Measurements from ENCODE around the gene MXRA8. TPM values are rescaled to one million over a fixed set of nuclear protein-coding genes. Genes with fewer than 3 reads are reported as not detected.
A peak's percentile ranks its signal among the peaks of the same experiment; 100 is the strongest.
"Not testable (repeated sequence)": the region's sequence is repeated elsewhere in the genome, so short reads cannot be mapped to it uniquely, and the experiment has no call there.

Gene MXRA8, protein sequence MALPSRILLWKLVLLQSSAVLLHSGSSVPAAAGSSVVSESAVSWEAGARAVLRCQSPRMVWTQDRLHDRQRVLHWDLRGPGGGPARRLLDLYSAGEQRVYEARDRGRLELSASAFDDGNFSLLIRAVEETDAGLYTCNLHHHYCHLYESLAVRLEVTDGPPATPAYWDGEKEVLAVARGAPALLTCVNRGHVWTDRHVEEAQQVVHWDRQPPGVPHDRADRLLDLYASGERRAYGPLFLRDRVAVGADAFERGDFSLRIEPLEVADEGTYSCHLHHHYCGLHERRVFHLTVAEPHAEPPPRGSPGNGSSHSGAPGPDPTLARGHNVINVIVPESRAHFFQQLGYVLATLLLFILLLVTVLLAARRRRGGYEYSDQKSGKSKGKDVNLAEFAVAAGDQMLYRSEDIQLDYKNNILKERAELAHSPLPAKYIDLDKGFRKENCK
- not detected in 2 replicates for total RNA-seq (2014; rRNA removed; shearing (Covaris generic))
- polyA plus RNA-seq (2014; cell fraction: nucleus; rRNA removed): not detected in 2 replicates

DNA sequence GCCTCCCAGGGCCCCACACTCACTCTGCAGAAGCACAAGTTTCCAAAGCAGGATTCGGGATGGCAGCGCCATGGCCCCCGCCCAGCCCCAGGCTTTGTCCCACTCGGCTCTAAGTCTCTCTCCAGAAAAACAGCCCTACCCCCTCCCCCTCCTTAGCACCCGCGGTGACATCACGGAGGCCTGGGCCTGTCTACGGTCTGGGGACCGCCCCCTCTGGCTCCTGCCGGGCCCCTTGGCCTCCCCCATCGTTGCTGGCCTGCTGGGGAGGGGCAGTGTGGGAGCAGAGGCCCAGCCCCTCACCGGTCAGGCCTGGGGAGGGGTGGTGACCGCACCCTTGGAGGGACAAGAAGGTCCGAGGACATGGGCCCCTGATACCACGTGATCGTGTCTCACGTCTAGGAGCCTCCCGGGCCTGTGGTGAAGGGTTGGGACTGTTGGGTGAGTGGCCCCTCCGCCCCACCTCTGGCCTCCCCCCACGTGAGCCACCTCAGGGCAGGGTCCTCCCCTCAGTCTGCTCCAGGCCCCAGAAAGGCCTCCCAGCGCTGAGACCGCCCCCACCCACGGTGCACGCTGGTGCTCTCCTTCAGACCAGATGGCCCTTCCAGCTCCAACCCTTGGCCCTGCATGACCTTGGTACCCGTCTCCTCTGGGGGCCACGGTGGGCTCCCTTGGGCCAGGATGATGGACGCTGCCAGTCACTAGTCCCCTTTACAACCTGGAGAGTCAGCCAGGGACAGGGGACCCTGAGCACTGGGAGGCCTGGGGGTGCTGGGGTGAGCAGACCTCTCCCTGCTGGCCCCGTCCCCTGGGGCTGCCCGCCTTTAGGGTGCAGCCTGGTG, at the start of gene MXRA8:
TSS of gene MXRA8 (minus strand) at position 123 of the 839 bp plus-strand sequence. CDS start at position 72, 51 bp downstream.
- no peak for DNase-seq (ENCODE audit: extremely low read depth, low read depth)

DNA sequence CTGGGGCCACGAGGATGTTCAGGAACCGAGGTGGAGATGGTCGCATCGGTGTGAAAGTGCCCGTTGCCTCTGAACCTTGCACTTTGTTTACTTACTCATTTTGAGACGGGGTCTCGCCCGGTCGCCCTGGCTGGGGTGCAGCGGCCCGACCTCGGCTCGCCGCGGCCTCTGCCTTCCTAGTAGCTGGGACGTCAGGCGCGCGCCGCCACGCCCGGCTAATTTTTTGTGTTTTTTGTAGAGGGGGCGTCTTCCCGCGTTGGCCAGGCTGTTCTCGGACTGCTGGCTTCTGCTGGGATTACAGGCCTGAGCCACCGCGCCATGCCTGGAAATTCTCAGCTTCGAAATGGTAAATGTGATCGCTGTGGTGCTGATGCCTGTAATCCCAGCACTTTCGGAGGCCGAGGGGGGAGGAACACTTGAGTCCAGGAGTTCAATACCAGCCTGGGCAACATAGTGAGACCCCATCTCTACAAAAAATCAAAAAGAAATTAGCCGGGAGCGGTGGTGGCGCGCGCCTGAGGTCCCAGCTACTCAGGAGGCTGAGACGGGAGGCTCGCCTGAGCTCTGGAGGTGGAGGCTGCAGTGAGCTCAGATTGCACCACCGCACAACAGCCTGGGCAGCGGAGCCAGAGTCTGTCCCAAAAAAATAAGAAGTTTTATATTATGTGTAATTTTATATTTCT, 49.4 kb upstream of the MXRA8 start:
- no peak for DNase-seq (ENCODE audit: extremely low read depth, low read depth)

GRCh38 chr1:1406821-1407635, 48.7 kb upstream of the MXRA8 start, which contains the start of gene MRPL20:
TSS of gene MRPL20 (minus strand) at chr1:1407293. CDS start at chr1:1407217, 76 bp downstream.
- DNase-seq (ENCODE audit: extremely low read depth, low read depth): peak; percentile 79

DNA sequence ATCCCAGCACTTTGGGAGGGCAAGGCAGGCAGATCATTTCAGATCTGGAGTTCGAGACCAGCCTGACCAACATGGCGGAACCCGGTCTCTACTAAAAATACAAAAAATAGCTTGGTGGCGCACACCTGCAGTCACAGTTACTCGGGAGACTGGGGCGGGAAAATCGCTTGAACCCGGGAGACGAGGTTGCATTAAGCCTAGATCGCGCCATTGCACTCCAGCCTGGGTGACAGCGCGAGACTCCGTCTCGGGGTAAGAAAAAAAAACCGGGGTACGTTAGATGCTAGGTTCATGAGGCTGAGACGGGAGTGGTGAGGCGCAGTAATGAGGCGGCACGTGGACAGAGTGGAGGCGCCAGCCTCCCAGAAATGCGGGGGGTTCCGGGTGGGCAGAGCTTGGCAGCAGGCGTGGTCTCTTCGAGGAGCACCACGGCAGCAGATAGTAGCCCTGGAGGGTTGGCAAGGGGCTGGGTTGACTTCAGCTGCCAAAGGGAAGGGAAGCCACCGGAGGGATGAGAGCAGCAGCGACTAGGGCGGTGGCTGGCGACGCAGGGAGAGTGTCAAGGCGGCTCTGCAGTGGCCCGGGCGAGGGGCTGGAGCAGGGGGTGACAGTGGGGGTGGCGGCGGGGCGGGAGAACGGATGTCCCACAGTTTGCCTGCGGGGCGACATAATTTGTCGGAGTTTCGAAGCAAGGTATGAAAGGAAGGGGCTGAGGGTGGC, 47.9 kb upstream of the MXRA8 start:
- no peak for DNase-seq (ENCODE audit: extremely low read depth, low read depth)

DNA sequence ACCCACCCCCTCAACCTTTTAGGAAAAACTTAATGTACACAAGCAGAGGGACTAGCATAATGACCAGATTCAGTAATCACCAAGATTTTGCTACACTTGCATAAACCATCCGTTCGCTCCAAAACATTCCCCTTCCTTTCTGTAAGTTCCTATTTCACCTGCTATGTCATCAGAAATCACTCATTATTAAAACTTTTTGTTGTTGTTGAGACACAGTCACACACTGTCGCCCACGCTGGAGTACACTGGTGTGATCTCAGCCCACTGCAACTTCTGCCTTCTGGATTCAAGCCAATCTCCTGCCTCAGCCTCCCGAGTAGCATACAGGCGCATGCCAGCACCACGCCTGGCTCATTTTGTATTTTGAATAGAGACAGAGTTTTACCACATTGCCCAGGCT, 45.3 kb upstream of the MXRA8 start:
- no peak for DNase-seq (ENCODE audit: extremely low read depth, low read depth)

- DNase-seq (ENCODE audit: extremely low read depth, low read depth): not testable (repeated sequence)
Observed at GRCh38 chr1:1402901-1403392, 44.6 kb upstream of the MXRA8 start.

GRCh38 chr1:1402072-1402900, 43.9 kb upstream of the MXRA8 start:
- DNase-seq (ENCODE audit: extremely low read depth, low read depth): peak; percentile 40

DNA sequence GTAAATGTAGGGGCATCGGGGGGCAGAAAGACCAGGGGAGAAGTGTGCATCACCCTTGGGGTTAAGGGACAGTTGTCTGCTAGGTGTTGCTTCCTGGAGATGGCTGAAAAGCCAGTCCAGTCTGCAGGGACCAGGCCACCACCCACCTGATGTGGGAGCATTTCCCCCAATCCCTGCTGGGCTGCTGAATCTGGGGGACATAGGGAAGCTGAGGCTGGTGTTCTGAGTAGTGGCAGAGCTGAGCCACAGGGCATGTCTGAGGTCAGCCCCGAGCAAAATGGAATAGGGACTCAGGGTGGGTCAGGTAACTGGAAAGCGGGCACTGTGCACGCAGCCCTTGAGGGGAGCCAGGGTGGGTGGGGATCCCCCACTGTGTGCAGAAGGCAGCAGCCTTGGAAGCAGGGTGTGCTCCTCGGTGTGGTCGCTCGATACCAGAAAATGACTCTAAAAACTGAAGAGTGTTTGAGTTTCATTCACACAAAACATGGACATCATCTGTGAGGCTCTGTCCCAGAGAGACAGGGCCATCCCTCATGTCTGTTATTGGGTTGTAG, 43.2 kb upstream of the MXRA8 start:
- DNase-seq (ENCODE audit: extremely low read depth, low read depth): no peak

- DNase-seq (ENCODE audit: extremely low read depth, low read depth): no peak
Observed at GRCh38 chr1:1400576-1401456, 42.5 kb upstream of the MXRA8 start.

DNA sequence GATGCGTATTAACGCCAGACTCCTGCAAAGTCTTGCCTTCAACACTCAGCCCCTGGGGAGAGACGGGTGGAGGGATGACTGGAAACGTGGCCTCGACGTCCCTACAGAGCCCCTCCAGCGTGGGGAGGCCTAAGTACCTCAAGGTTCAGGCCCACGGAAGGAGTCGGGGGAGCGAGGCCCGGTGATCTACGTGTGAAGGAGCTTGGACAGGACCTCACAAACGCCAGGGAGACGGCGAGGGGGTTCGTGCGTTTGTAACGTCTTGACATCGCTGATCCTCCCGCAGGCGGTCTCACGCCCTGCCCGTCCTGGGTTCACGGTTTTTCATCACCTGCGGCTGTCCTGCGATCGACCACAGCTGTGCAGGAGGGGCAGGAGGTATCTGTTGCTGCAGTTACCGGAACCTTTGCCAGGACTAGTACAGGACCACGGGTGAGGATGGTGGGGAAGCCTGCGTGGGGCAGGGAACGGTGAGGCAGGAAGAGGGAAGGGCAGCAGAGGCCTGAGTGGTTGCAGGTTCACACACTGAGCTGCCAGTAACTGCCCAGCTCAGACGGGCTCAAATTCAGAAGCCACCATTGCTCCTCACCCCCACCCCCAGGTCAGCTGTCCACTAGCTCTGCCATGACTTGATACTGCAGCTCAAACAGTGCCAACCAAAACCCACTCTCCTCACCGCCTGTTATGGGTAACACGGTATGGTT, 41.7 kb upstream of the MXRA8 start:
- no peak for DNase-seq (ENCODE audit: extremely low read depth, low read depth)

DNA sequence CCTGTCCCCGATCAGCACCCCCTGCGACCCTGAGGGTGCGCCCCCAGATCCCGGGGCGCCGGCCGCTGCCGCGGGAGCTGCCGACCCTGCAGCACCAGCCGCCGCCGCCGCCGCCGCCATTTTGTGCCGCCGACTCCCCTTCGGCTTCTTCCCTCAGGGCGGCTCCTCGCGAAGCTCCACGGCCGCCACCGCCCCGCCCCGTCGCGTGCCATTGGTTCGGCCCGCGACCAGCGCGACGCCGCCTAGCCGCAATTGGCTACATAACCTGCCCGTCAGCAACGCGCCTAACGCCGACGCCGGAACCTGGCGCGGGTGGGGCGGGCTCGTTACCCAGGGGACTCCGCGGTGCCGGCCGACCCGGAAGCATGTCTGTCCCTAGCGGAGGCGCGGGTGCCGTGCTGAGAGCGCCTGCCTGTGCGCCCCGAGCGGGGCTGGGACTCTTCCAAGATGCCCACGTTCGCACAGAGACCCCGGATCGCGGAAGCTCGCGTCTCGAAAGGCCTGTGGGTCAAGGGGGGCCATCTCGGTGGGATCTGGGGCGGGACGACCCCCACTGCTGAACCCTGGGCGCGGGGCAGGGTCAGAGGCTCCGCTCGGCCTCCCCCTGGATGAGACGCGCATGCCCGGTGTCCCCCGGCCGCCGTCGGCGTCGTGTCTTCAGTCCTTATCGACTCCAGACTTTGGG, 41.0 kb upstream of the MXRA8 start, which contains the start of gene CCNL2:
TSS of gene CCNL2 (minus strand) at position 149 of the 685 bp plus-strand sequence. CDS start at position 120, 29 bp downstream.
- peak; percentile 94 for DNase-seq (ENCODE audit: extremely low read depth, low read depth)

DNA sequence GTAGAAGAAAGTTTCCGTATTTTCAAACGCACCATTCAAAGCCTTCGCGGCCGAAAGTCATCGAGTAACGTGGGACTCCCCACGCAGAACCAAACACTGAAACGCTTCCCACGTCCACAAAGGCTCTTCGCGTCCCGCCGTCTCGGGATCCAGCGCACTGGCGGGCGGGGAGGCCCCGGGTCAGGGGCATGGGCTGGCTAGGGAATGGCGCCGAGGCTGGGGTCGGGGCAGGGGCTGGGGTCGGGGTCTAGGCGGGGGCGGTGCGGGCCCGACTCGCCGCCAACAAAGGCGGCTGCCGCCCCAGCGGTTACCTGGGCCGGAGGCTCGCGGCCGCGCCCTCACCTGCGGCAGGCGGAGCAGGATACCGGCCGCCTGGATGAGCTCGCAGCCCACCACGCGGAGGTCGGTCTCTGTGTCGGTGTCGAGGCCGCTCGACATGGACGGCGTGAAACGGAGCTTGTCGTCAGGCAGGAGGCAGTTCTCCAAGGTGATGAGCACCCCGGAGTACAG, 40.4 kb upstream of the MXRA8 start:
- no peak for DNase-seq (ENCODE audit: extremely low read depth, low read depth)

- peak; percentile 20 for DNase-seq (ENCODE audit: extremely low read depth, low read depth)
Observed at GRCh38 chr1:1397839-1398523, 39.6 kb upstream of the MXRA8 start.

- no peak for DNase-seq (ENCODE audit: extremely low read depth, low read depth)
Observed at GRCh38 chr1:1395166-1395565, 36.8 kb upstream of the MXRA8 start.

DNA sequence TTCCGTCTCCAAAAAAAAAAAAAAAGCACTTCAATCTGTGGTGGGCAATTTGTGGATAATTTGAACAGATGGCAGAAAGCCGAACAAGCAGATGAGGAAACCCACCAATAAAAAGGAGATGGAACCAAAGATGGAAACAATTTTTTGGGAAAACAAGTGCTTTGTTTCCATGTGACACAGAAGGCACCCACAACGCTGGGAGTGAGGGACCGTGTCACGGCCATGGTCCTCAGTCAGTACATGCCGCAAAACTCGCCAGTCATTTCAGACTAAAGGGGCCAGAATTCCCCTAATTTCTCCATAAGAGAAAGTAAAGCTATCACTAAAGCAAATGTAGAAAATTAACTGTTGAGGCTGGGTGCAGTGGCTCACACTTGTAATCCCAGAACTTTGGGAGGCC, 35.8 kb upstream of the MXRA8 start:
- DNase-seq (ENCODE audit: extremely low read depth, low read depth): no peak

All from NCI-H460 (cell line).